Bronchial epithelial cell (primary cell): ENCODE measurements around the gene GRIA1. TPM values are rescaled to one million over a fixed set of nuclear protein-coding genes. Genes with fewer than 3 reads are reported as not detected.

Experiments used
- DNase-seq: peaks from one replicate; pipeline ENCODE4 v3.0.0-alpha.2; 2010; ENCODE audit warnings: low read depth
- FAIRE-seq: peaks from 2 replicates; lab custom pipeline; 2011; peaks lifted over from hg19 to GRCh38; lab: Jason Lieb, UNC
- H3K27me3 ChIP-seq: 2 replicates; pipeline ENCODE4 v1.5.1; 2011; ENCODE audit warnings: low read length; ENCODE audit not compliant: control insufficient read depth, insufficient read depth
- H3K36me3 ChIP-seq: 2 replicates; pipeline ENCODE4 v1.5.1; 2011; ENCODE audit warnings: low read length; ENCODE audit not compliant: control insufficient read depth, insufficient read depth
- H3K4me3 ChIP-seq: 2 replicates; pipeline ENCODE4 v1.5.1; 2011; ENCODE audit warnings: mild to moderate bottlenecking, low read depth, low read length, control low read depth
- total RNA-seq: library from RNA; depleted of rRNA; stranded (reverse); fragments of >200 nt; gene quantifications from 2 replicates; pipeline ENCODE4 v1.2.1, GENCODE V29; 2014
- TF ChIP-seq, protein P1 (sequence below): IDR thresholded peaks from 2 replicates; pipeline ENCODE4 v1.5.1; 2011; ENCODE audit warnings: mild to moderate bottlenecking, moderate library complexity, low read length, control low read depth, inconsistent platforms; ENCODE audit not compliant: insufficient read depth, severe bottlenecking

GRIA1 gene
- total RNA-seq, 1 donor from 2014 or later = not detected

DNA sequence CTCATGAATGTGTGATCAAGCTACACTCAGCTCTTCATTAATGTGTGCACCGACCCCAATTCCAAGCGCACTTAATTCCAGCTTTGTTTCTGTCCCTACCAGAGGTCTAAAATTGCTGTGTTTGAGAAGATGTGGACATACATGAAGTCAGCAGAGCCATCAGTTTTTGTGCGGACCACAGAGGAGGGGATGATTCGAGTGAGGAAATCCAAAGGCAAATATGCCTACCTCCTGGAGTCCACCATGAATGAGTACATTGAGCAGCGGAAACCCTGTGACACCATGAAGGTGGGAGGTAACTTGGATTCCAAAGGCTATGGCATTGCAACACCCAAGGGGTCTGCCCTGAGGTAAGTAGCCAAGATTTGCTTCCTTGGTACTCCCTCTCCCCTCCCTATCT is 279.6 kb downstream of the GRIA1 start:
- no peak for DNase-seq
- no peak for FAIRE-seq
- Histone ChIP-seq H3K4me3 (no peak overlapping the region), H3K27me3 (no peaks in the 10 kb centered on the region), H3K36me3 (no peaks in the 10 kb centered on the region)
- TF ChIP-seq, protein P1, sequence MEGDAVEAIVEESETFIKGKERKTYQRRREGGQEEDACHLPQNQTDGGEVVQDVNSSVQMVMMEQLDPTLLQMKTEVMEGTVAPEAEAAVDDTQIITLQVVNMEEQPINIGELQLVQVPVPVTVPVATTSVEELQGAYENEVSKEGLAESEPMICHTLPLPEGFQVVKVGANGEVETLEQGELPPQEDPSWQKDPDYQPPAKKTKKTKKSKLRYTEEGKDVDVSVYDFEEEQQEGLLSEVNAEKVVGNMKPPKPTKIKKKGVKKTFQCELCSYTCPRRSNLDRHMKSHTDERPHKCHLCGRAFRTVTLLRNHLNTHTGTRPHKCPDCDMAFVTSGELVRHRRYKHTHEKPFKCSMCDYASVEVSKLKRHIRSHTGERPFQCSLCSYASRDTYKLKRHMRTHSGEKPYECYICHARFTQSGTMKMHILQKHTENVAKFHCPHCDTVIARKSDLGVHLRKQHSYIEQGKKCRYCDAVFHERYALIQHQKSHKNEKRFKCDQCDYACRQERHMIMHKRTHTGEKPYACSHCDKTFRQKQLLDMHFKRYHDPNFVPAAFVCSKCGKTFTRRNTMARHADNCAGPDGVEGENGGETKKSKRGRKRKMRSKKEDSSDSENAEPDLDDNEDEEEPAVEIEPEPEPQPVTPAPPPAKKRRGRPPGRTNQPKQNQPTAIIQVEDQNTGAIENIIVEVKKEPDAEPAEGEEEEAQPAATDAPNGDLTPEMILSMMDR = no peak

DNA sequence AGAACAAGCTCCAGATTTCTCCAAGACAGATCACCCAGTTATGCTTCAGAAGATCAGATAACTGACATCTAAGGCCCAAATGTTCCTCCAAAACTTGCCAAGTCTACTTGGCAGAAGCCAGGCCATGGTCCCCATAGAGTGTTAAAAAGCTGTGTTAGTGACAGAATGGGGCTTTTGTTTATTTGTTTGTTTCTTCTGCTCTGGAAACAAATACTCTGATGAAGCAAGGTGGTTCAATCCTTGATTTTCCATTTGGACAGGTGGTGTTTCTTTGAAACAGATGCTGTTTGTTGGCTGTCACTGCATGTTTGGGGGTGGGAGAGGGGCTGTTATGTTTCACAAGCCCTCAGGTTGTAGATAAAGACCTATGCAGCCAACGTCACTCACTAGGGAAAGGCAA is 284.2 kb downstream of the GRIA1 start:
- FAIRE-seq = no peak
- Histone ChIP-seq H3K27me3 (no peaks in the 10 kb centered on the region), H3K4me3 (no peak overlapping the region), H3K36me3 (no peaks in the 10 kb centered on the region)
- DNase-seq = no peak
- TF ChIP-seq, protein P1 = no peak

DNA sequence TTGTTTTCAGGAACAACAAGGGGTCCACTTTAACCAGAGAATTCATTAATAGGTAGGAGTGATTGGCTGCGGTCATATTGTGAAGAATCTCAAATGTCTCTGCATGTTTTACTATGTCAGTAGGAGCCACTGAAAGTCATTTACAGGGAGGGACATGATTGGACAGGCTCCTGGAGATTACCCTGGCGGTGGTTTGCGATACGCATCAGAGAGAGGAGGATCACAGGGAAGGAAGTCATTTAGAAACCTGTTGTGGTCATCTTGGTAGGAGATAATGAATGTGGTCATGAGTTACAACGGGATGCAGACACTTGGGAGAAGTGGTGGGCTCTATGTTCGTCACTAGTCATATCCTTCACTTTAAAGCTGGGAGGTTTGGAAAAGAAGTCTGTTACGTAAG is 285.5 kb downstream of the GRIA1 start:
- DNase-seq (no peak), FAIRE-seq (no peak)
- Histone ChIP-seq H3K4me3 (no peak overlapping the region), H3K27me3 (no peaks in the 10 kb centered on the region), H3K36me3 (no peaks in the 10 kb centered on the region)
- TF ChIP-seq, protein P1 = no peak

DNA sequence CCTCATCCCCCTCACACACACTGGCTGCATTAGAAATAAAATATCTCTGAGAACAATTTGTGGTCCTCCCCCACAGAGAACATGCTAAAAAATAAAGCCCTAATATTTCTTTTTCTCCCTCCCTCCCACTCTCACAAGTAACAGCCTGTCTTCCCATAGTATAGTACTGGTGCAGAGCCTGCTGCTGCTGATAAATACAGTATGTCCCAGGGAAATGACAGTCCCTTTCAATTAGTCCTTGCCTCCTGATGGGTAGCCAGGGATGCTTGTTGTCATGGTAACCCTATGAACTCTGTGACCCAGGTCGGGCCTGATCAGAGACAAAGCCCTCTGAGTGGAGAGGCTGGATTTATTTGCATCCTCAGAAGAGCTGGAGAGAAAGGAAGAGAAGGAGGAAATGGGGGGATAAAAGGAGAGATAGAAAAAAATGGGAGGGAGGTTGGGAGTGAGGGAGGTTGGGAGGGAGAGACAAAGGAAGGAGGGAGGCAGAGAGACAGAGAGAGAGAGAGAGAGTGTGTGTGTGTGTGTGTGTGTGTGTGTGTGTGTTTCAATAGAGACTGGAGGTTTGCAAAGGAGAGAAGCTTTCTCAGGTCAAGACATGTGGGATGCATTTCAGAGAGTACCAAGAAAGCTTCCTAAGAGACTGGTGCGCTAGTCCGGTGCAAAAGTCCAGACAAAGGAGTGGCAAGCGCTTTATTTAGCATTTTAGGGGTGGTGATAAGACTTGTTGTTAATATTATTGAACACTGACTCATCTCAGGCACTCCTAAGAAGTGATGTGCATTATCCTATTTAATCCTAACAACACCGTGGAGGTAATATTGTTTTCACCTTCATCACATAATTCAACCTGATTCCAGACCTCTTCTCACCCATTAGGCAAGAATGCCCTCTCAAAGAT is 287.5 kb downstream of the GRIA1 start:
- TF ChIP-seq, protein P1 = no peak
- DNase-seq = no peak
- Histone ChIP-seq H3K4me3 (no peak overlapping the region), H3K36me3 (no peaks in the 10 kb centered on the region), H3K27me3 (no peaks in the 10 kb centered on the region)
- no peak for FAIRE-seq

DNA sequence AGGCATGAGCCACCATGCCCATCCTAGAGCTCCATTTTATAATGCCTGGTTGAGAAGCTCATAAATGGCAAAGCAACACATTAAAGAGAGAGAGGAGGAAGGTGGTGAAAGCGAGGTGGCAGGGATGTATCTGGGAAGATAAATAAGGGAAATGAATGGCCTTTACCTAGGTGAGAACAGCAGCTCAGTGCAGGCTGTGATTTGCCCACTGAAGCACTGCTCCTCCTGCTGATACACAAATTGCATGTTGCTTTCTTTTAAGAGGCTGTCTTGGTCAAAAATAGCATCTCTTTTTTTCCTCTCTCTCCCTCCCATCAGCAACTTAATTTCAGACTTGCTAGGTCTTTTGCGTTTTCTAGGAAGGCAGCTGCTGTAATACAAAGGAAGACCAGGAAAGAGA is 289.4 kb downstream of the GRIA1 start:
- TF ChIP-seq, protein P1 = no peak
- no peak for FAIRE-seq
- Histone ChIP-seq H3K27me3 (no peaks in the 10 kb centered on the region), H3K36me3 (no peaks in the 10 kb centered on the region), H3K4me3 (no peak overlapping the region)
- DNase-seq = no peak
